ENCODE data around the gene NEUROD4. TPM values are rescaled to one million over a fixed set of nuclear protein-coding genes. Genes with fewer than 3 reads are reported as not detected.

Gene NEUROD4
- total RNA-seq, 4 donors from 2014 or later: not detected

- no peaks in the 10 kb centered on the region for H3K9me3 ChIP-seq
- no peak for DNase-seq
- H3K27ac ChIP-seq: no peak overlapping the region
- no peaks in the 10 kb centered on the region for H3K27me3 ChIP-seq
- TF ChIP-seq CTCF (IDR thresholded peaks at IDR 0.05) (no peak), POLR2A (IDR thresholded peaks at IDR 0.05) (no peak)
- H3K4me3 ChIP-seq: no peak overlapping the region
- H3K36me3 ChIP-seq: no peaks in the 10 kb centered on the region
- no peaks in the 10 kb centered on the region for H3K4me1 ChIP-seq
Measured at GRCh38 chr12:55024575-55024974, 4.8 kb downstream of the NEUROD4 start.

GRCh38 chr12:55025508-55025907 is 5.7 kb downstream of the NEUROD4 start:
- TF ChIP-seq POLR2A (IDR thresholded peaks at IDR 0.05) (no peak), CTCF (IDR thresholded peaks at IDR 0.05) (no peak)

GRCh38 chr12:55034218-55034617 is 14.4 kb downstream of the NEUROD4 start:
- TF ChIP-seq CTCF (IDR thresholded peaks at IDR 0.05) (no peak), POLR2A (IDR thresholded peaks at IDR 0.05) (no peak)
- no peak overlapping the region for H3K27ac ChIP-seq
- H3K36me3 ChIP-seq: no peaks in the 10 kb centered on the region
- H3K9me3 ChIP-seq: no peaks in the 10 kb centered on the region
- DNase-seq: no peak
- no peak overlapping the region for H3K4me3 ChIP-seq
- H3K27me3 ChIP-seq: no peaks in the 10 kb centered on the region
- H3K4me1 ChIP-seq: no peaks in the 10 kb centered on the region

More at GRCh38 chr12:55025508-55025907, 5.7 kb downstream of the NEUROD4 start:
- no peaks in the 10 kb centered on the region for H3K9me3 ChIP-seq
- no peaks in the 10 kb centered on the region for H3K36me3 ChIP-seq
- no peak overlapping the region for H3K4me3 ChIP-seq
- H3K4me1 ChIP-seq: no peaks in the 10 kb centered on the region
- no peaks in the 10 kb centered on the region for H3K27me3 ChIP-seq
- no peak for DNase-seq
- H3K27ac ChIP-seq: no peak overlapping the region

GRCh38 chr12:55036326-55037115 is 16.7 kb downstream of the NEUROD4 start:
- Histone ChIP-seq H3K4me3 (no peak overlapping the region), H3K27me3 (no peaks in the 10 kb centered on the region), H3K27ac (no peak overlapping the region), H3K36me3 (no peaks in the 10 kb centered on the region), H3K9me3 (no peaks in the 10 kb centered on the region), H3K4me1 (no peaks in the 10 kb centered on the region)
- DNase-seq: no peak
- TF ChIP-seq POLR2A (IDR thresholded peaks at IDR 0.05): no peak
- TF ChIP-seq CTCF (IDR thresholded peaks at IDR 0.05): no peak

- Histone ChIP-seq H3K36me3 (no peaks in the 10 kb centered on the region), H3K4me3 (no peak overlapping the region), H3K27me3 (no peaks in the 10 kb centered on the region), H3K4me1 (no peaks in the 10 kb centered on the region), H3K9me3 (no peaks in the 10 kb centered on the region), H3K27ac (no peak overlapping the region)
- TF ChIP-seq POLR2A (IDR thresholded peaks at IDR 0.05) (no peak), CTCF (IDR thresholded peaks at IDR 0.05) (no peak)
- no peak for DNase-seq
Measured at GRCh38 chr12:55037351-55037987, 17.7 kb downstream of the NEUROD4 start.
